Stomach smooth muscle (tissue), 2 donors: Measurements from ENCODE around the gene PITPNM2.
A peak's percentile ranks its signal among the peaks of the same experiment; 100 is the strongest.

Experiments
- H3K27ac ChIP-seq: one replicate; pipeline ENCODE4 v1.7.0; 2013; ENCODE audit warnings: mild to moderate bottlenecking, low read length, inconsistent platforms
- H3K27me3 ChIP-seq, 2 donors: one replicate each; pipeline ENCODE4 v1.7.0; 2013; ENCODE audit warnings: low read length in 2 of 2; ENCODE audit not compliant: insufficient read depth in 2 of 2, control insufficient read depth in 1 of 2
- H3K36me3 ChIP-seq, 2 donors: one replicate each; pipeline ENCODE4 v1.7.0; 2013; ENCODE audit warnings: low read length in 2 of 2; ENCODE audit not compliant: control insufficient read depth in 2 of 2, insufficient read depth in 2 of 2
- H3K4me1 ChIP-seq: one replicate; pipeline ENCODE4 v1.7.0; 2013; ENCODE audit warnings: low read length; ENCODE audit not compliant: control insufficient read depth, insufficient read depth
- H3K4me3 ChIP-seq, 2 donors: one replicate each; pipeline ENCODE4 v1.7.0; 2013; ENCODE audit warnings: low read length in 2 of 2
- H3K9ac ChIP-seq, 2 donors: one replicate each; pipeline ENCODE4 v1.7.0; 2013; ENCODE audit warnings: low read length in 2 of 2, mild to moderate bottlenecking in 1 of 2
- H3K9me3 ChIP-seq, 2 donors: one replicate each; pipeline ENCODE4 v1.7.0; 2013; ENCODE audit warnings: low read length in 2 of 2; ENCODE audit not compliant: control insufficient read depth in 2 of 2
- donor health status: healthy.
- donor health status: Pancreatic carcinoma.

Gene PITPNM2

DNA sequence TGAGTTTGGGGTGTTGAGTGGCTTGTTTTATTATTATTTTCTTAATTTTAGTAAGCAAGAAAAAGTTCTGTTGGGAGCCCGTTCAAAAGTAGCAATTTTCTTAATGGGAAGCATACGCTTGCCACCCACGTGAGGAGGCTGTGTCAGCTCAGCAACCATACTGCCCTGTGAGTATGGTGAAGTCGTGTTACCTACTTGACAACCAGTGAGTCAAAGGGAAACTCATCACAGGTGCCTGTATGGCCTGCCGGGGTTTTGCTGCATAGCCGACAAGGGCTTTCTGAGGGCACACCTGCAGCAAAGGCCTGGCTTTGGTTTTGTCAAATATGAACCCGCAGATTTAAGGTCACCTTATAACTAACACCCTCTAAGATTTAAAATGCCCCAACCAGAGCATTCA is 31.1 kb downstream of the PITPNM2 start:
- Histone ChIP-seq H3K27ac (no peak overlapping the region), H3K9me3 (no peaks in the 10 kb centered on the region), H3K9ac (no peak overlapping the region), H3K4me3 (no peak overlapping the region), H3K27me3 (no peaks in the 10 kb centered on the region), H3K36me3 (no peaks in the 10 kb centered on the region), H3K4me1 (peaks cover 40% of the 10 kb centered on the region)

DNA sequence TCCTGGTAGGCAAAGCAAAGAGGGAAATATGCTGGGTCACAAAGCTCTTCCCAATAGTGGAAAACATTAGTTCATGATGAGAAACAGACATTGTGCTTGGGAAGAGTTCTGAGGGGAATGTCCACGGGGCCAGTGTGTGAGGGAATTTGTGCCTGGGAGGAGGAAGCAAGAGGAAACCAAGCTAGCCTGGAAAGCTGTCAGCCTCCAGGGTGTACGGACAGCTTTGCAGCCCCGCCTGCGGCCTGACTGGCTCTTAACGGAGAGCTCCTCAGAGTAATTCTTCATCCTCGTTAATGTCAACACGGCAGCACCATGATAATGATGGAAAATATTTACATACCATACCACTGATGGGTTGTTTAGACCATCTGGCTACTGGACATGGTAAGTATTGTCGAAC is 32.4 kb downstream of the PITPNM2 start:
- no peaks in the 10 kb centered on the region for H3K36me3 ChIP-seq
- H3K27me3 ChIP-seq: no peaks in the 10 kb centered on the region
- H3K27ac ChIP-seq: peak overlapping the region; percentile 84
- no peaks in the 10 kb centered on the region for H3K9me3 ChIP-seq
- peaks cover 49% of the 10 kb centered on the region for H3K4me1 ChIP-seq
- H3K4me3 ChIP-seq: no peak overlapping the region
- H3K9ac ChIP-seq: no peak overlapping the region

DNA sequence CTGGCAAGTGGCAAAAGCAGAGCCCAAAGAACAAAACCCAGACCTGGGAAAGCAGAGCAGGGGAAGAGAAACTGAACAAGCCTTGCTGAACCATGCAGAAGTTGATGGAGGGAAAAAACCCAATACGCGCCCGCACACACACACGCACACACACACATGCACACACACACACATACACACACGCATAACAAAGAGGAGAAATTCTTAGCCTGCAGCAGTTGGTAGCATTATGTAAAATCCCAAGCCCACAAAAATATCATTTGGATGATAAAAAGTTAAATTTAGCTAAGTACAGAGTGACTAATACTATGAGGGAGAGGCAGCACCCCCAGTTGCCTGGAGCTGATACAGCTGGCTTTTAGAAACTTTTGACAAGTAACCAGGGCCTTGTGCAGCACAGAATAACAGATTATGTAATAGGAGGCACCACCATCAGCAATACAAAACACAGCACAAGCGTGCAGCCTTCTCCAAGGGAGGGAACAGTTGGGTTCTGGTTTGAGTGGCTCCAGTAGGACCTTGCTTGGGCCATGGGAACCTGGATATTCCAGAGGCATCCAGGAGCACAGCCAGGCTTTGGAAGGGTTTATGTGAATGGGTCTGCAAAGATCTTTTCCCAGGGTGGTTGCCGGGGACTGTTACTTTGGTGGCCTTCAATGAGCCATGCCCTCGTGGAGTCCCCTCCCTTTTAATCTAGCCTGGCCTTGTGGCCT is 35.3 kb downstream of the PITPNM2 start:
- no peaks in the 10 kb centered on the region for H3K27me3 ChIP-seq
- peak overlapping the region; percentile 1 to 58 for H3K9ac ChIP-seq
- peak overlapping the region; percentile 84 for H3K27ac ChIP-seq
- H3K36me3 ChIP-seq: peaks cover 0 to under 1% of the 10 kb centered on the region in 2 donors
- peaks cover 55% of the 10 kb centered on the region for H3K4me1 ChIP-seq
- H3K9me3 ChIP-seq: no peaks in the 10 kb centered on the region
- peak overlapping the region; percentile 31 to 55 for H3K4me3 ChIP-seq

DNA sequence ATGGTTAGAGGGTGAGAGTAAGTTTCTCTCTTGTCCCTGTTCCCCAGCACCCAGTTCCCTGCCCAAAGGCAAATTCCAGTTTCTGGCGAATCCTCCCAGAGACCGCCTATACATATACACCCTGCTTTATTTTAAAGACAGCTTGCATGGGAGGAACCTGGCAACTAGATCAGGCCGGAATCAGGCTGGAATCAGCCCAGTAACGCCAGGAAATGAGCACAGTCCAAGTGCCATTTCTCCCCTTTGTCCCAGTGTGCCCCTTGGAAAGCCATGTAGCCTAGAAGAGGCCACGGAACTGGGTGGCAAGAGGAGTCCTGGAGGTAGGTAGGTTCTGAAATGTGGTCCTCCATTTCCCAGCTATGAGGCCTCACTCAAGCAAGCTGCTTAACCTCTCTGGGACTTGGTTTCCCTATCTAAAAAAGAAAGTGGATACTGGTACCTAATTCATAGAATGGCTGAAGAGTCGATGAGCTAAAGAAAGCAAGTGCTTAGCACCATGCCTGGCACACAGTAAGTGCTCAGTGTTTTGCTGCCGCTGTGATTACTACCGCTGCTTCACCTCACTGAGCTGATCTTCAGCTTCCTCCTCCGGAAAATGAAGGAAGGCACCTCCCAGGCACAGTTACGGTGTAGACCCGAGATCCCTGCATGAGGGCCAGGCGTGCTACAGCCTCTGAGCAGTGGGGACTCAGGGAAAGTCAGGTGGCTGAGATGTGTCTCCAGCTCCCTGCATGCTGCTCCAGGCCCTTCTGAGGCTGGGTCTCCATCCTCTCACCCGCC is 36.4 kb downstream of the PITPNM2 start:
- Histone ChIP-seq H3K9me3 (no peaks in the 10 kb centered on the region), H3K4me1 (peaks cover 53% of the 10 kb centered on the region), H3K36me3 (peaks cover 0 to 6% of the 10 kb centered on the region in 2 donors), H3K27me3 (no peaks in the 10 kb centered on the region), H3K9ac (peak overlapping the region in 1 of 2 donors; percentile 58), H3K27ac (peak overlapping the region; percentile 84), H3K4me3 (peak overlapping the region in 1 of 2 donors; percentile 55)

DNA sequence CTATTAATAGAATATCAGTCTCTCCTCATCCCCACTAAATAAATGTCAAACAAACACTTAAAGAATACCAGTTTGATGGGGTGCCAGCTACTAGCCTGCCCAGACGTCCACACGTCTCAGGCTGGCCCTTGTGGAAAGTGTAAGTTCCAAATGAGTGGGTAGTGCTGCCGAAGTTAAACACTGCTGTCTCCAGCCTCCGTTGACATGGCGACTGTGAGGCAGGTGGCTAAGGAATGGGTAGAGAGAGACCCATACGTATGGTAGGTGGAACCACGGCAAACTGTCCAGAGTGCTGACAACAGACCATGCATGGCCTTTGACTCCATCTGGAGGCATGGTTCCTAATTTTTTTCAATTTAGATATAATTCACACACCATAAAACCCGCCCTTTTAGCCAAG is 37.9 kb downstream of the PITPNM2 start:
- Histone ChIP-seq H3K27me3 (no peaks in the 10 kb centered on the region), H3K4me1 (peaks cover 54% of the 10 kb centered on the region), H3K9ac (no peak overlapping the region), H3K36me3 (peaks cover 8 to 16% of the 10 kb centered on the region in 2 donors), H3K9me3 (no peaks in the 10 kb centered on the region), H3K4me3 (peak overlapping the region in 1 of 2 donors; percentile 12), H3K27ac (no peak overlapping the region)

DNA sequence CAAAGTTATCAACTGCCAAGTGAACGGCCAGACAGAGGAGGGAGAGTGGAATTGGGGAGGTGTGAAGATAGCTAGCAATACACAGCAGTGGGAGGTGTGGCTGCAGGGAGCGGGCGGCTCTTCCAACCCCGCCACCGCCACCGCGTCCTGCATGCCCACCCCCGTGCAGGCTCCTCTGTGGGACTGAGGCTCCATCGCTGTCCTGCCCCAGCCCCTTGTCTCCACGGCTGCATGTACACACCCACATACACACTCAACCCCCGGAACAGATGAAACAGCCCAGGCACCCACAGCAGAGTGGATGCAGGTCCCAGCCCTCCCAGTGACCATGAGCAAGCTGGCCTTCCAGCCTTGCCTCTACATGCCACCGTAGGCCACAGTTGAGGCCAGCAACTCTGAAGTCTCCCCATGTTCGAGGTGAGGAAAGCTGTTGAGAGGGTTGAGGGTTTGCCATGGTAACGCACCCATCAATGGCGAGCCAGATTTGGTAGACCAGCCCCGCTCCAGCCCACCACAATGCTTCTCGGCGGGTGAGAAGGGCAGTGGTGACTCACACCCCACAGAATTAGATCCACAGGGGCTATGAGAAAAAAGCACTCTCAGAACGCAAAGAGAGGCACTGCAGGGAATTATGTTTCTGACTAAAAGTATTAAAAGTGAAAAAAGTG is 39.3 kb downstream of the PITPNM2 start:
- Histone ChIP-seq H3K4me3 (no peak overlapping the region), H3K4me1 (peaks cover 52% of the 10 kb centered on the region), H3K9ac (no peak overlapping the region), H3K27me3 (no peaks in the 10 kb centered on the region), H3K36me3 (peaks cover 11 to 20% of the 10 kb centered on the region in 2 donors), H3K9me3 (no peaks in the 10 kb centered on the region), H3K27ac (no peak overlapping the region)

DNA sequence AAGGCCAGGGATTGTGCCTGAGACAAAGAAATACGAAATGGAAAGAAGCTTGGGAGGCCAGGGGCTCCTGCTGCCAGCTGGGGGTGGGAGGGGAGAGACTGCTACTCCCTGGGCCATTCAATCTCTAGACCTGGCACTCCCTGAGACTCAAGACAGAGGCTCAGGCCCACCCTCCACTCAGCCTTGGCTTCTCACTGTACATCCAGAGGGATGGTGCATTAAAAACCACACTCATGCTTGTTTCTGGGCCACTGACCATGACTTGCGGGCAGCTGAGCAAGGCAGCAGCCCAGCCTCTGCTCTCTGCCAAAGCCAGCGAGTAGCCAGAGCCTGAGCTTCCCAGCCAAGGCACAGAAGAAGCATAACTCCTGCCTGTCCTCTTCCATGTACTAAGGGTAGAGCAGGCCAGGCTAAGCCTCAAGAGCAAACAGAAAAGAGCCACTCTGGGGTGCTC is 41.5 kb downstream of the PITPNM2 start:
- H3K4me1 ChIP-seq: peaks cover 34% of the 10 kb centered on the region
- no peak overlapping the region for H3K9ac ChIP-seq
- no peaks in the 10 kb centered on the region for H3K9me3 ChIP-seq
- no peak overlapping the region for H3K4me3 ChIP-seq
- no peak overlapping the region for H3K27ac ChIP-seq
- H3K36me3 ChIP-seq: peaks cover 15 to 29% of the 10 kb centered on the region in 2 donors
- no peaks in the 10 kb centered on the region for H3K27me3 ChIP-seq

DNA sequence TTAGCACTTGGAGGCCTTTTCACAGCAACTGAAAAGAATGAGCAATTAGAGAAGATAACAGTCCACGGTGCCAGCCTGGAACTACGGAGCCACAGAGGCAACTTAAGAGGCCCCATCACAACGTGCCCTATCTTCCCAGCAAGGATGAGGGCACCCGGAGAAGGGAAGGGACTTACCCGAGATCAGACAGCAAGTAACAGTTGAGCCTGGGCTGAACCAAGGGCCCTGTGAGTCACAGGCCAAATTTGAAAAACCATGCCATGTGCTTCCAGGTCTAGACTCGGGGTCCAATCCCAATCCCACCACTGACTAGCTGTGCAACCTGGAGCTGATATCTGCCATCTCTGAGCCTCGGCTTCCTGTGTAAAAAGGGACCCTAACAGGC is 42.2 kb downstream of the PITPNM2 start:
- Histone ChIP-seq H3K36me3 (peaks cover 15 to 29% of the 10 kb centered on the region in 2 donors), H3K4me1 (peaks cover 29% of the 10 kb centered on the region), H3K27ac (no peak overlapping the region), H3K9me3 (no peaks in the 10 kb centered on the region), H3K9ac (no peak overlapping the region), H3K27me3 (no peaks in the 10 kb centered on the region), H3K4me3 (no peak overlapping the region)

DNA sequence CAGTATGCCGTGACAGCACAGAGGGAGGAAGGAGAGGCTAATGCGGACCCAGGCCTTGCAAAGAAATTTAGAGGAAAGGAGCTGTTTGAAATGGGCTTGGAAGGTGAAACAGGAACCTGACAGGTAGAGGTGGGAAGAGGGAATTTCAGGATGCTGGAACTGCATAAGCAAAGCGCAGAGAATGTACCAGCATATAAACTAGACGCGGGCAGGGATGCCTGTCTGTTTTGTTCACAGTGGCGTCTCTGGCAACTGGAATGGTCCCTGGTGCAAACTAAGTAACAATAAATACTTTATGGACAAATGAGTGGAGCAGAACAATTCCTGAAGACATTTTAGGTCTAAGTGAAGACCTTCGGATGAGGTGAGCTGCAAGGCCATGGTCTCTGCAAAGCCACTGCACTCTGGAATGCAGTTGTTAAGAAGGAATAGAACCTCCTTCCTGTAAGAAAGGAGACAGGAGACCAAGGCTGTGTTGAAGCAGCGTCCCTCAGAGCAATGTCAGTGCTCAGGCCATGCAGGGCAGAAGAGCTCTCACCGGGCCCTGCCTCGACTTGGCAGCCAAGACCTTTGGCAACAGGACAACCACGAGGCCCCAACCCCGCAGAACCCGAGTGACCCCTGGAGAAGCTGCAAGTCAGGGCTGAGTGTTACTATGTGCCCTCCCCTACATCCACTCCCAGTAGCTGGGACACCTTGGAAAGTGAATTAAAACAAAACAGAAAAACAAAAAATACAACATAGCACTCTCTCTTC is 42.8 kb downstream of the PITPNM2 start:
- no peaks in the 10 kb centered on the region for H3K9me3 ChIP-seq
- no peak overlapping the region for H3K27ac ChIP-seq
- no peak overlapping the region for H3K9ac ChIP-seq
- H3K27me3 ChIP-seq: no peaks in the 10 kb centered on the region
- peaks cover 30% of the 10 kb centered on the region for H3K4me1 ChIP-seq
- no peak overlapping the region for H3K4me3 ChIP-seq
- peaks cover 15 to 29% of the 10 kb centered on the region in 2 donors for H3K36me3 ChIP-seq

DNA sequence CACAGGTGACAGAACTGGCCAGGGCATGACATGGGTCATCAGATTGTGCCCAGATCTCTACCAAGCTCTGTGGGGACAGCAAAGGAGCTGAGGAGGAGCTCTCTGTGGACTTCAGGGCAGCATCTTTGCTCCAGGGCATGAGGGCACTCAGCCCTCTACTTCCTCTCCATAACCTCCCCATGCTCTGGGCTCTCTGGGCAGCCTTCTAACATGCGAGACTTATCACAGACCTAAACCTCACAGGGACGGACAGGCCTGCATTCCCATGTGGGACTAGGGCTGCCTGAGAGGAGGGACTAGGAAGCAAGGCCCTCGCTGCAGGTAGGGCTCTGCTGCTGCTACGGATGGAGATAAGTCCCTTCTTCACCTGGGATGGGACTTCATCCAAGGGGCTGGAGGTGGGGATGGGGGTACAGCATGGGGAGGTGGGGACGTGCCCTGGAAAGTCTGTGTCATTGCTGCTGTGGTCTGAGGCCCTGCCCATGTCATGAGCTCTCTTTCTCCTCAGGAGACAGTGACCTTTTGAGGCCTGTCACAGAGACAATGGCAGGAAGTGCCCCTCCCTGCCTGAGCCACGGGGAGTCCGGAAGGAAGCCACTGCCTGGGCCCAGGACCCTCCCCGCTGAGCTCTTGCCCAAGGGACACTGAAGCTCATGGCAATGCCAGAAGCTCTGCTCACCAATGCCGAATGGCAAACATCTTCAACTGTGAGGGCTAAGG is 44.1 kb downstream of the PITPNM2 start:
- H3K4me1 ChIP-seq: peaks cover 21% of the 10 kb centered on the region
- no peaks in the 10 kb centered on the region for H3K27me3 ChIP-seq
- H3K9me3 ChIP-seq: no peaks in the 10 kb centered on the region
- no peak overlapping the region for H3K27ac ChIP-seq
- H3K4me3 ChIP-seq: no peak overlapping the region
- peaks cover 15 to 30% of the 10 kb centered on the region in 2 donors for H3K36me3 ChIP-seq
- H3K9ac ChIP-seq: no peak overlapping the region
